Measurements from ENCODE around the gene SYNPO2.

DNA sequence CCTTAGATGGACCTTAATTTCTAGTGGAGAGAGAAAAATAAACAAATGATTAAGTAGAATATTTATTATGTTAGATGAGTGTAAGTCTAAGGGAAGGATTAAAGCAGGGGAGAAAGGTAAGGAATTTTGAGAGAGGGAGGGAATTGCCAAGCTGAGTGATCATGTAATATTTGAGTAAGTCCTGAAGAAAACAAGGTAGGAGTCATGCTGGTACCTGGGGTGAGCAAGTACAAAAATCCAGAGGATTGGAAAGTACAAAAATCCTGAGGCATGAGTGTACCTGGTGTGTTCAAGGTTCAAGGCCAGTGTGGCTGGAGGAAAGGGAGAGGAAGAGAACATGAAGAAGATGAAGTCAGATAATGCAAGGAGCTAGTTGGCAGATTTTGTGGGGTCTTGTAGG lies 159.8 kb downstream of the SYNPO2 start:
- TF ChIP-seq, protein P1, sequence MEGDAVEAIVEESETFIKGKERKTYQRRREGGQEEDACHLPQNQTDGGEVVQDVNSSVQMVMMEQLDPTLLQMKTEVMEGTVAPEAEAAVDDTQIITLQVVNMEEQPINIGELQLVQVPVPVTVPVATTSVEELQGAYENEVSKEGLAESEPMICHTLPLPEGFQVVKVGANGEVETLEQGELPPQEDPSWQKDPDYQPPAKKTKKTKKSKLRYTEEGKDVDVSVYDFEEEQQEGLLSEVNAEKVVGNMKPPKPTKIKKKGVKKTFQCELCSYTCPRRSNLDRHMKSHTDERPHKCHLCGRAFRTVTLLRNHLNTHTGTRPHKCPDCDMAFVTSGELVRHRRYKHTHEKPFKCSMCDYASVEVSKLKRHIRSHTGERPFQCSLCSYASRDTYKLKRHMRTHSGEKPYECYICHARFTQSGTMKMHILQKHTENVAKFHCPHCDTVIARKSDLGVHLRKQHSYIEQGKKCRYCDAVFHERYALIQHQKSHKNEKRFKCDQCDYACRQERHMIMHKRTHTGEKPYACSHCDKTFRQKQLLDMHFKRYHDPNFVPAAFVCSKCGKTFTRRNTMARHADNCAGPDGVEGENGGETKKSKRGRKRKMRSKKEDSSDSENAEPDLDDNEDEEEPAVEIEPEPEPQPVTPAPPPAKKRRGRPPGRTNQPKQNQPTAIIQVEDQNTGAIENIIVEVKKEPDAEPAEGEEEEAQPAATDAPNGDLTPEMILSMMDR (IDR thresholded peaks at IDR 0.05), result no peak
- no peak for TF ChIP-seq POLR2A (IDR thresholded peaks at IDR 0.05)
- TF ChIP-seq POLR2AphosphoS5 (IDR thresholded peaks at IDR 0.05), result peak; percentile 4
